Measurements from ENCODE around the gene TTC9B.

Gene TTC9B

GRCh38 chr19:40216013-40216776, 2.0 kb downstream of the TTC9B start:
- DNase-seq (ENCODE audit: low read depth in 1 of 2, low spot score in 1 of 2): no peak

GRCh38 chr19:40214936-40215335, 3.2 kb downstream of the TTC9B start:
- DNase-seq (ENCODE audit: low read depth in 1 of 2, low spot score in 1 of 2): no peak

- no peak for DNase-seq (ENCODE audit: low read depth in 1 of 2, low spot score in 1 of 2)
These were observed 4.2 kb downstream of the TTC9B start for GRCh38 chr19:40213882-40214570.

DNA sequence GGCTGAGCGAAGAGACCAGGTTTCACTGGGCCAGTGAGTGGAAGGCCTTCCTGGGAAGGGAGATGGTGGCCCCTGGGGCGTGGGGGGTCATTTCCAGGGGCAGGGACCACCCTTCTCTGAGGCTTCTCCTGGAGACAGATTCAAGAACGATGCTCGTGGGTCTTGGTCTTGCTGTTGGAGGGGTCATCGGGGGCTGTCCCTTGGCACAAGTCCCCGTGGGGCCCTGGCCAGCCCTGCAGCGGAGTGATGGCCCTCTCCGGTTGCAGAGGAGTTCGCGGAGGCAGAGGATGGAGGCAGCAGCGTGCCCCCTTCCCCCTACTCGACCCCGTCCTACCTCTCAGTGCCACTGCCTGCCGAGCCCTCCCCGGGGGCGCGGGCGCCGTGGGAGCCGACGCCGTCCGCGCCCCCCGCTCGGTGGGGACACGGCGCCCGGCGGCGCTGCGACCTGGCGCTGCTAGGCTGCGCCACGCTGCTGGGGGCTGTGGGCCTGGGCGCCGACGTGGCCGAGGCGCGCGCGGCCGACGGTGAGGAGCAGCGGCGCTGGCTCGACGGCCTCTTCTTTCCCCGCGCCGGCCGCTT, 4.8 kb downstream of the TTC9B start:
- no peak for DNase-seq (ENCODE audit: low read depth in 1 of 2, low spot score in 1 of 2)

GRCh38 chr19:40210889-40211288, 7.3 kb downstream of the TTC9B start:
- no peak for DNase-seq (ENCODE audit: low read depth in 1 of 2, low spot score in 1 of 2)

DNA sequence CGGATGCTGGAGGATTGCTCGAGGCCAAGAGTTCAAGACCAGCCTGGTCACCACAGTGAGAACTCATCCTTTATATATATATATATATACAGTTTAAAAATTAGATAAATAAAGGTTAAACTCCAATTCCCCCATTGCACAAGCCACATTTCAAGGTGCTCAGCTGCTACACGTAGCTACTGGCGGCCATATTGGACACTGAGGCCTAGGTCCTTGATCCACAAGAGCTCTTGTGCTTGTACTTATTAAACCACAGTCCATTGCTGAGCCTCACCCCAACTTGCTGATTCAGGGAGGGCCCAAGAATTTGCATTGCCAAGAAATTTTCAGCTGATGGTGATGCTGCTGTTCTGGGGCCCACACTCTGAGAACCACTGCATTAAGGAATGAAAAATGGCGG, 9.6 kb downstream of the TTC9B start:
- no peak for DNase-seq (ENCODE audit: low read depth in 1 of 2, low spot score in 1 of 2)

GRCh38 chr19:40205760-40206159, 12.4 kb downstream of the TTC9B start:
- no peak for DNase-seq (ENCODE audit: low read depth in 1 of 2, low spot score in 1 of 2)

GRCh38 chr19:40204381-40204780, 13.8 kb downstream of the TTC9B start:
- no peak for DNase-seq (ENCODE audit: low read depth in 1 of 2, low spot score in 1 of 2)

DNA sequence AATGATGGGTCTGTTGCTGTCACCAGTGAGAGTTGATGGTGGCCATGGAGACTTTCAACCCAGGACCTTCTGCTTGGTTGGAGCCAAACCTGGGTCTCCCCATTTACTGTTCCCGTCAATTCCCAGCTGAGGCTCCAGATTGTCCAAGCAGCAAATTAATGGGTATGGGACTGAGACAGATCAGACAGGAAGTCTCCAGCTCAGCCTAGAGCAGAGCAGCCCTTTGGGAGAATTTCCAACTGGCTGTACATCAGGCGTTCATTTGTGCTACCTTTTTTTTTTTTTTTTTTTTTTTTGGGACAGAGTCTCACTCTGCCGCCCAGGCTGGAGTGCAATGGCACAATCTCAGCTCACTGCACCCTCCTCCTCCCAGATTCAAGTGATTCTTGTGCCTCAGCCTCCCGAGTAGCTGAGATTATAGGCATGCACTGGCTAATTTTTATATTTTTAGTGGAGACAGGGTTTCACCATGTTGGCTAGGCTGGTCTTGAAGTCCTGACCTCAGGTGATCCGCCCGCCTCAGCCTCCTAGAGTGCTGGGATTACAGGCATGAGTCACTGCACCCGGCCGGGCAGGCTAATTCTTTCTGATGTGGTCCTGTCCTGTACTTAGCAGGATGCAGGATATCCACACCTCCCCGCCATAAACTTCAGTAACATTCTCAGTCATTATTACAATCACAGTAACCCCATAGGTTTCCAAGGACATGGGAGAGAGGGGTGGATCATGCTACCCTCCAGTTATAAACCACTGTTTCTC, 17.7 kb downstream of the TTC9B start:
- no peak for DNase-seq (ENCODE audit: low read depth in 1 of 2, low spot score in 1 of 2)

- DNase-seq (ENCODE audit: low read depth in 1 of 2, low spot score in 1 of 2): no peak
These were observed 19.8 kb downstream of the TTC9B start for GRCh38 chr19:40198272-40198990.

- no peak for DNase-seq (ENCODE audit: low read depth in 1 of 2, low spot score in 1 of 2)
These were observed 24.7 kb downstream of the TTC9B start for GRCh38 chr19:40193587-40193849.

DNA sequence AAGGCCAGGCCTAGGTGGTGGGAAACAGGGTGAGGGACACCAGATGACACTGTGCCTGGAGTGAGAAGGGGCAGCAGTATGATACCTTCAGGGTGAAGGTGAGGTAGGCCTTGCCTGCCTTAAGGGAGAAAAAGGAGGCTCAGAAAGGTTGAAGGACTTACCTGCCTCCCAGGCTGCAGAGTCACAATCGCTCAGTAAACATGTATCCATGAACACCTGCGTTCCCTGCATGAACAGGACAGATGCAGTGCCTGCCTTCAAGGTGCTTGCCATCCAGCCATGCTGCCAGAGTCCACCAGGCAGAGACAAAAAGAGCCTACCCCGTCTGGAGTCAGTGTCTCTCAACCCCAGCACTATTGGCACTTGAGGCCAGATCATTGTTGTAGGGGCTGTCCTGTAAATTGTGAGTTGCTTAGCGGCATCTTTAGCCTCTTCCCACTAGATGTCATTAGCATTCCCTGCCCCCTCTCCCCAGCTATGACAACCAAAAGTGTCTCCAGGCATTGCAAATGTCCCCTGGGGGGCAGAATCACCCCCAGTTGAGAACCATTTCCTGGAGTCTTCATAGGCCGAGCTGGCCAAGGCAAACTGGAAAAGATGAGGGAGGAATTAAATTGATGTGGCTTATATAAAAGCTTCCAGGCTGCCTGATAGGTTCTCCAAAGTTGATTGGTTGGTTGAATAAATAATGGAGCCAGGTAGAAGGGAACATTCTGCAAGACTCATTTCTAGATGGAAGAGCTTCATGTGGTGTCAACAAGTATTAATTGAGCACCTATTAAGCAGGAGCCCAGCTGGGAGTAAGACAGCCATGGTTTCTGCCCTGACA, 25.2 kb downstream of the TTC9B start:
- DNase-seq (ENCODE audit: low read depth in 1 of 2, low spot score in 1 of 2): no peak

DNA sequence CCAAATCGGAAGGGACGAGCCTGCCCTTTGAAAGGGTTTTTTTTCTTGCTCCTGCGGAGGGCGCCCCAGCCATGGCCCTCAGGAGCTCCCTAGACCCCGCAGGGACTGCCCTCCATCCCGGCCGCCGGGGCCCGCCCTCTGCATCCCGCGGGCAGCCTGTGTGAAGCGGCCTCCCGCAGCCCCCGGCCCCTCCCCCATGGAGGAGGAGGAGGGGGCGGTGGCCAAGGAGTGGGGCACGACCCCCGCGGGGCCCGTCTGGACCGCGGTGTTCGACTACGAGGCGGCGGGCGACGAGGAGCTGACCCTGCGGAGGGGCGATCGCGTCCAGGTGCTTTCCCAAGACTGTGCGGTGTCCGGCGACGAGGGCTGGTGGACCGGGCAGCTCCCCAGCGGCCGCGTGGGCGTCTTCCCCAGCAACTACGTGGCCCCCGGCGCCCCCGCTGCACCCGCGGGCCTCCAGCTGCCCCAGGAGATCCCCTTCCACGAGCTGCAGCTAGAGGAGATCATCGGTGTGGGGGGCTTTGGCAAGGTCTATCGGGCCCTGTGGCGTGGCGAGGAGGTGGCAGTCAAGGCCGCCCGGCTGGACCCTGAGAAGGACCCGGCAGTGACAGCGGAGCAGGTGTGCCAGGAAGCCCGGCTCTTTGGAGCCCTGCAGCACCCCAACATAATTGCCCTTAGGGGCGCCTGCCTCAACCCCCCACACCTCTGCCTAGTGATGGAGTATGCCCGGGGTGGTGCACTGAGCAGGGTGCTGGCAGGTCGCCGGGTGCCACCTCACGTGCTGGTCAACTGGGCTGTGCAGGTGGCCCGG, 26.1 kb downstream of the TTC9B start:
- no peak for DNase-seq (ENCODE audit: low read depth in 1 of 2, low spot score in 1 of 2)

GRCh38 chr19:40190891-40191835, 27.0 kb downstream of the TTC9B start, which contains the start of gene MAP3K10:
TSS of gene MAP3K10 (plus strand) at chr19:40191426. CDS start at chr19:40192032, 606 bp downstream.
- peak; percentile 55 to 60 for DNase-seq (ENCODE audit: low read depth in 1 of 2, low spot score in 1 of 2)

DNA sequence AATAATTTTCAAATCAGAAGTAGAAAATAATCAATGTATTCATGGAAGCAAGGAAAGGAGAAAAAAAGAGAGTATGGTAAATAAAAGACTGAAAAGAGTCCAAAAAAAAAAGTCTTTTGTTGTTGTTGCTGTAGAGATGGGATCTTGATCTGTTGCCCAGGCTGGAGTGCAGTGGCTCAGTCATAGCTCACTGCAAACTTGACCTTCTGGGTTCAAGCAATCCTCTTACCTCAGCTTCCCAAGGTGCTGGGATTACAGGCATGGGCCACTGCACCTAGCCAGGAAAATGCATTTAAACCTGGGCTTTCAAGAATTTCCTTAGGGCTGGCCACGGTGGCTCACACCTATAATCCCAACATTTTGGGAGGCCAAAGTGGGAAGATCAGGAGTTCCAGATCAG, 33.9 kb downstream of the TTC9B start:
- no peak for DNase-seq (ENCODE audit: low read depth in 1 of 2, low spot score in 1 of 2)

- DNase-seq (ENCODE audit: low read depth in 1 of 2, low spot score in 1 of 2): no peak
These were observed 39.4 kb downstream of the TTC9B start for GRCh38 chr19:40178756-40179155.

- no peak for DNase-seq (ENCODE audit: low read depth in 1 of 2, low spot score in 1 of 2)
These were observed 40.7 kb downstream of the TTC9B start for GRCh38 chr19:40177286-40178070.

DNA sequence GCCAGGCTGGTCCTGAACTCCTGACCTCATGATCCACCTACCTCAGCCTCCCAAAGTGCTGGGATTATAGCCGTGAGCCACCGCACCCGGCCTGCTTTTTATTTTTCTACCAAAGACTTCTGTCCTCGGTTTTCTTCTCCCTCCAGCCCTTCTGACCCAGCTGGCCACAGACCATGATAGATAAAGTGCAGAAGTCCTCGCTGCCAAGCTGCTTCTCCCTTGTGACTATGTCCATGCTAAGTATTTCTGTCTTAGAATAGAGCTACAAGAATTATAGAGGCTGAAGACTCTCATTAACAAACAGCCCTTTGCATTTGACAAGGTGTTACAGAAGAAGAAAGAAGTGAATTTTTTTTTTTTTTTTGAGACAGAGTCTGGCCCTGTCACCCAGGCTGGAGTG, 42.4 kb downstream of the TTC9B start:
- no peak for DNase-seq (ENCODE audit: low read depth in 1 of 2, low spot score in 1 of 2)

All from activated CD4-positive, alpha-beta T cell treated with anti-CD3 and anti-CD28 coated beads, Interleukin-2, amount 50 U/mL, for 24 hours (primary cell).